Fibroblast of skin of right biceps (primary cell): Measurements from ENCODE around the gene NOC3L.

ENCODE experiments used
- DNase-seq: peaks from one replicate; pipeline ENCODE4 v3.0.0-alpha.2; 2013

The NOC3L gene

DNA sequence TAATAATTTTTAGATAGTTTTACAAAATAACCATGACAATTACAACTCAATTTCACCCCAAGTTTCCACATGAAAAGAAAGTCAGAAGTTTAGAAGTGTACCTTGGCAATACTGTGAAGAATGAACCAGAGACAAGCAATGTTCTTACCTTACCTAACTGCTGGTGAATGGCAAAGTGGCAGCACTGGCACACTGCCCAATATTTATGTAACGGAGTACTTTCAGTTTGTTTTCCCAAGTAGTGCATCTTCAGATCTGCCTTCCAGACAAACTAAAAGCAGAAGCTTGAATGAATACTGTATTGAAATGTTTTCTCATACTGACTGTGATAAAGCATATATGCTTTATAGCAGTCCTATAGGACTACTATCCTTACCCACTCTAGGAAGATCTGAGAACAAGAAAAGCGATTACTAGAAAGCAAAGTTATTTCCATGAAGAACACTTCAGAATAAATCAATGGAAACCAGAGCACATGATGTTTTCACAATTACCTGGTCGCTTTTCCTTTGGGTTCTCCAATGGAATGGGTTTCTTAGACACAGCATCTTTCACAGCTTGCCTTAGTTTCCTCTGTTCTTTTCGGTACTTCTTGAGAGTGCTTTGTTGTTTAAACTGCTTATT, 1.5 kb downstream of the NOC3L start:
- DNase-seq, result no peak

DNA sequence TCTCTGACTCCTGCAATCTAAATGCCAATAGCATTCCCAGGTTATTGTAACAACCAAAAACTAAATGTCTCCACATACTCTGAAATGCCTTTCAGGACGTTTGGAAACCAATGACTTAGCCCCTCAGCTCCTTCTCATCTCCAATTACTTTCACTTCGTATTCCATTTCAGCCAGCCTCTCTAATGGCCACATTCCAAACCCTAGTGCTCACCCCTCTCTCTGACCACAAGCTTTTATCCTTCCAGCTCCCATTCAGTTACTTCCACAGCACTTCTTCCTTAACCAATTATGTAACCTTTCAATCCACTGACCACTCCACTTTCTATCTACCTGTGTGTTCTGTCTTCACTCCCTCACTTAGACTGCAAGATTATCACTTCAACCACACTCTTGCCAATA, 4.3 kb downstream of the NOC3L start:
- DNase-seq, result peak; percentile 93

DNA sequence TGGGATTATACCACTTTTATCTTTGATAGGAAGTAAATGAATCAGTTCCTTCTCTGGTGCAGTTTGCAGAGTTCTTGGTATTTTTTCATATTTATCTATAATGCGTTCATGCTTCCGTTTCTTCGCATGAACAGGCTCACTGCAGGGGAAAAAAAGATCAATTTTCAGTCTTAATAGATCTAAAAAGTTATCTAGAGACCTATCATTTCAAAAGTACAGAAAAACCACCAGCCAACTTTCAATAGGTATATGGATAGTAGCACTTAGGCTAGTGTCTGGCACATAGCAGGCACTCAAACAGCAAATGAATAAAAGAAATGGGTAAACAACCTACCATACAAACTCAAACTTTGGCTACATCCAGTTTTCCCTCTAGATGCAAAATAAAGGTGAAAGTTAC, 5.5 kb downstream of the NOC3L start:
- DNase-seq, result no peak

DNA sequence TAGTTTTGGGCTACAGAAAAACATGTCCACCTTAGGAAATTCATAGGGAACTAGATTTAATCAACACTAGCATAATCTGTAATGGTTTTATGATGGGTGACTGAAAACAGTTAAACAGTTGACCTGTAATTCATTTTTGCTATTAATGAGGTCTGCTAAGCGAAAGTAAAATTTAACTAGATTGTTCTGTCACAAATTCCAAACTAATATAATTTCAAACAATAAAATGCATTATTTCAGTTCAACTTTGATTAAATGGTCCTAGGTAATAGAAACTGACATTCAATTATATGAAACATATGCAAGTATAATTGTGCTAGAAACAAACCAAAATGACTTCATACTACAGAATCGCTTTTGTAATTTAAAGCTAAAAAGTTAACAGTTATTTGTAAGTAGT, 6.9 kb downstream of the NOC3L start:
- no peak for DNase-seq

DNA sequence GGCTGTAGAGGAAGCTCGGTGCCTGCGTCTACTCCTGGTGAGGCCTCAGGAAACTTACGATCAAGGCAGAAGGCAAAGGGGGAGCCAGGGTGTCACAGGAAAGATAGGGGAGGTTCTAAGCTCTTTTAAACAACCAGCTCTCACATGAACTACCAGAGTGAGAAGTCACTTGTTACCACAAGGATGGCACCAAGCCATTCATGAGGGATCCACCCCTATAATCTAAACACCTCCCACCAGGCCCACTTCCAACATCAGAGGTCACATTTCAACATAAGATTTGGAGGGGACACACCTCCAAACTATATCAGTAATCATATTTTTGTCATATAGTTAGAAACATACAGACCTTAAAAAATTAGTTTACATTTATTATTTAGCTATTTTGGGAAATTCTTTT, 9.4 kb downstream of the NOC3L start:
- no peak for DNase-seq

DNA sequence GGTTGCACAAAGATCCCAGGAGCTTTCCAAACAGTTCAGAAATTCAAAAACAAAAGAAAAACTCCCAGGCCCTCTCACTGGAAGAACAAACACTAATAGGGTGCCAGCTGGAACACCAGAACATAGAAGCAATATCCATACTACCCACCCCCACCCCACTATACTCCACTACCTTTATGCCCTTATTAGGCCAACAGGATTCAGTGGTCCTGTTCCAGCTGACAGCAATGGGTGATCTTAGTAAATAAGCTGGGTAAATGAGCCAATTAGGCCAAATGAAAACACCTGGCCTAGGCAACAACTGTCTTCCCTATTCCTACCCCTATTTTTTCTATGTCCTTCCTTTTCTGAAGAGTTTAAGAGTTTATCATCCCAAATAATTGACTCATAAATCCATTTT, 11.7 kb downstream of the NOC3L start:
- DNase-seq, result no peak

DNA sequence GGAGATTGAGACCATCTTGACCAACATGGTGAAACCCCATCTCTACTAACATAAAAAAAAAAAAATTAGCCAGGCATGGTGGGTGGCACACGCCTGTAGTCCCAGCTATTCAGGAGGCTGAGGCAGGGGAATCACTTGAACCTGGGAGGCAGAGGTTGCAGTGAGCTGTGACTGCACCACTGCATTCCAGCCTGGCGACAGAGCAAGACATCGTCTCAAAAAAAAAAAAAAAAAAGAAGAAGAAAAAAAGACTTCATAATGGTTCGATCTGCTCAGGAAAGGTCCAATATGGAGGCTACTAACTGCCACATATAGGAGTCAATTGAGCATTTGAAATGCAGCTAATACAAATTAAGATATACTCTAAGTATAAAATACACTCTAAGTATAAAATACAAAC, 12.2 kb downstream of the NOC3L start:
- DNase-seq, result peak; percentile 24

DNA sequence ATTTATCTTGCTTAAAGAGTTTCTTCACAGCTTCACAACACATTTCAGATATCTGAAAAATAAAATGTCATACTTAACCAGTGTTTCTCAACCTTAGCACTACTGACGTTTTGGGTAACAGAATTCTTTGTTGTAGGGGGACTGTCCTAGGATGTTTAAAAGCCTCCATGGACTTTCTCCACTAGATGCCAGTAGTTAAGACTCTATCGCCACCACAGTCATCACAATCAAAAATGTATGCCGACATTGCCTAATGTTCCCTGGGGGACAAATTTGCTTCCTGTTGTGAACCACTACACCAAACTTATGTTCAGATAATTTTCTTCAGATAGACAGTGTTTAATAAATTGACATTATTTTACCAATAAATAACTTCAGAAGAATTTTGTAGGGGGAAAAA, 13.4 kb downstream of the NOC3L start:
- no peak for DNase-seq

DNA sequence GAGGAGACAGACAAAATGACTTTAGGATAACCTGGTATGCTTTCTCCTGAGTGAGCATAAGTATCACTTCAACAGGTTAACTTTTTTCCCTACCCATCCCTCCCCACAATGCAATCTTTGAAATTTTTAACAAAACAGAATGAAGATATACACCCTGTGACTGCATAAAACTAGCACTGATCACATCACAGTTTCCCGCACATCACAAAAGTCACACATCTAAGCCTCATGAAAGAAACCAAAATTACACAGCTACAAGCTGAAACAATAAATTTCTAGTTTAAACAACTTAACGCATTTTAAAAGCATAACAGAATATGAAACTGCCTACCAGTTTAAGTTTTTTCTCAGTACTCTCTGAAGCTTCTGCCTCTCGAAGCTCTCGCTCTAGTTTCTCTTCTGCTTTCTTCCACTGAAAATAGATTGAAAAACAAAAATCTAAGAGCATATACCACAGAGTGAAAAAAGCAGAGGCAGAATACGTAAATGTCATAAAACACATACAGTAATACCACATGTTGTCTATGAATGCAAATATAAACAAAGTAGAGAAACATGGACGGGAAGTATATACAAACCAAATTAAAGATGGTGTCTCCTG, 18.1 kb downstream of the NOC3L start:
- no peak for DNase-seq

DNA sequence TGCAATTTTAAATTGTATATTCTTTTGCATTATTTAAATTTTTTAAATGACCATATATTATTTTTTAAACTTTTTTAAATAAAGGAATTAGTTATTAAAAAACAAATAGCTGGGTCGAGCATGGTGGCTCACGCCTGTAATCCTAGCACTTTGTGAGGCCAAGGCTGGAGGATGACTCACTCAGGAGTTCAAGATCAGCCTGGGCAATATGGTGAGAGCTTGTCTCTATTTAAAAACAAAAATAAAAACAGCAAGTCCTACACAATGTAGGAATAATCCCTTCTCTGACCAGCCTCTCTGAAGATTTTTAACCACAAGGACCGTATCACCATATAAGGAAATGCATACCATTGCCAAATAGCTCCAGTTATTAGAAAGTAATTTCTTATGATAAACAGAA, 19.6 kb downstream of the NOC3L start:
- no peak for DNase-seq

DNA sequence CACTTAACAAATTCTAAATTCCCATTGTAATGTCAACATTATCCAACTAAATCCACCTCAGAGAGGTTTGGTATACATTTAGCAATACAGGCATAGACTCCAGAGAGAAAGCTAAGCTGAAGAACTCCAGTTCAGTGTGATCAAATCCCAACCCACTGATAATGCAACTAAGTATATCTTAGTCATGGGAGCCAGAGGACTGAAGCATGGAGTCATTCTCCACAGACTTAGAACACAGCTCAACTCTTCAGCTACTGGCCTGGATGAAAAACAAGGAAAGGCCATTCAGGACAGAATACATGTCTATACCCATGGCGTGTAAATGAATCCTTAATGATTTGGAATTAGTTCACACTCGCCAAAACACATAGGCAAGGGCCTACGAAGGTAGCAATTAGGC, 27.9 kb downstream of the NOC3L start:
- no peak for DNase-seq

DNA sequence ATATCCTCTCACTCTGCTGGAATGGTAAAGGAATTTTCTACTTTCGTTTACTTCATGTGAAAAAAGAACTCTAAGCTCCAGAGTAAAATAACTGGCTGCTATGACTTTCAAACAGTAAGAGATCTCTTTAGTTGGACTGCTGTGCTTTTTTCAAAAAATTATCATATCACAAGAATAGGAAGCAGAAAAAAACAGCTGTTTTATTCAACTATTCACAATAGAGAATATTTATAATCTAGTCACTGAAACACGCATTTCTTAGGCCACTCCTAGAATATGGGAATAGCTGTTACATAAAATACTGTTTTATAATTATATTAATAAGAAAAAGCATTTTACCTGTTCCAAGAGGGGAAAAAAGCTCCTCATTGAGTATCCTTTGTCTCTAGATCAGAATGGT, 29.7 kb downstream of the NOC3L start:
- DNase-seq, result no peak

DNA sequence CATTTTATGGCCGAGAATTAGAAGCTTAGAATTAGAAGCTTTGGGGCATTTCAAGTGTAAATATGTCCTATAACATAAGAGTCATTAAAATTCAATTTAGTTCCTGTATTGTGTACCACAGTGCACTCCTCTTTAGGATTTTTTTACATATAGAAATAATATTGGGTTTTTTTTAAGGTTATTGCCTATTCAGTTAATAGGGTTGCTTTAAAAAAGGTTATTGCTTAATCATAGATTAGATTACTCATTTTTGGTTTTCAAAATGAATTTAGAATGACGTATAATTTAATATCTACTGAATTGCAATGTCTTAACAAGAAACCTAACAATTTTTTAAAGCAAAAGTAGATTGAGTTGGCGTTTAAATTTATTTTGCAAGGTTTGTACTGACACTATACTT, 34.1 kb downstream of the NOC3L start:
- DNase-seq, result no peak

DNA sequence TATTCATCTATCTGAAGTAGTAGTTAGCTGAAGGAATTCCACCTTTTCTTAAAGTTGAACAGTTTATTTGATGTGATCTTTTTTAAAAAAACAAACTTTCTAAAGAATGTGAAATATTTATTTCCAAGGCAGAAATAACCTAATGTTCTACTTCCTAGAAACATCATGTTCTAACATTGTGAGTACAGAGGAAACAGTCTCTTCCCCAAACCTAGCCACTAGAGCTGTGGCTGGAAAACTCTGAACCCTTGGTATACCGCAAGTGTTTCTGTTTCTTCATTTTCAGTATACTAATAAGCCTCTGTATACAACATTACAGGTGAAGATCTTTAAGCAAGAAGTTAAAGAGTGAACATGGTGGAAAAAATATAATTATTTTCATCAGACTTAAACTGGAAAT, 35.1 kb downstream of the NOC3L start:
- DNase-seq, result no peak

DNA sequence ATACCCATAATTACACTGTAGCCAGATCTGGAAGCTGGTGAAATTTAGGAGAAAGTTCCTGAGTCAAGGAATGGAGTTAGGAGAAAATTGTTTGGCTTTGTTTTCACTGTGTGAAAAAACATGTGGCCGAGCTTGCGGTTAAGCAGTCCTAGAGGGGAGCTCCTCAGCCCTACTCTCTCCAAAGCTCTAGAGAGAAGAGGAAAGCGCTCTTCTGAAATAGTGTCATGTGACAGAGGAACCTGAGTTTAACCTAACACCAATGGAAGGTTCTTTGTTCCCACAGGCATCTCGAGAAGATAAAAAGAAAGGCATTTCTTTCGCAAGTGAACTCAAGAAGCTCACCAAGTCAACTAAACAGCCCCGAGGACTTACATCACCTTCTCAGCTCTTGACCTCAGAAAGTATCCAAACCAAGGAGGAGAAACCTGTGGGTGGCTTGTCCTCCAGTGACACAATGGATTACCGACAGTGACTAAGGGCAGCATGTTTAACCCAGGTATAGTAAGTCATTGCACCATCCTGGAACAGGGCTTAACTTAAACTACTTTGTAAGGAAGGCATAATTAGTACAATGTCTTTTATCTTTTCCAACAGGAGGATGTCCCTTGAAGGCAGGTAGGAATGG, 38.0 kb downstream of the NOC3L start:
- DNase-seq, result no peak

DNA sequence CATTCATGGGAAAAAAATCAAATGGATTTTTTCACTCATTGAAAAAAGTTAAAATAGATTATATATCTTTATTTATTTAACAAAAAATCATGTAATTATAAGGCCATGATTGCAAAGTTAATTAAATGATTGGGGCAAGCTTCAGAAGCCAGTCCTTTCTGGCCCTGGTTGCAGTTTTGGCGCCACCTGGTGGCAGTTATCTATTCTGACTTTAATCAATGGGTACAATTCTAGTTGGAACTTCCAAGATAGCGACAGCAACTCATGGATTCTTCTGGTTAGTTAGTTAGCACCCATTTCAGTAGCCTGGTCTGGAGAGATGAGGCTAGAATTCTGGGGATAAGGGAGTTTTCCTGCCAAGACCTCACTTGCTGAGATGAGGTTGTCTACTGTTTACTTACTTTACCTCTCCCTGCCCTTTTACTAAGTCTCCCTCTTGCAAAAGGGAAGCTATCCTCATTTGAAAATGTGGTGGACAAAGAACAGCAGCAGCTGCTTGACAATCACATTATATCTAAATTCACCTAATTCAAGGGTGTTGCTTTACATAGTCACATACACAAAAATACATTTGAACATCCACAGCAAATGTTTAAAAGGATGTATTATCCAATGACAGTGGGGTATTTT, 42.3 kb downstream of the NOC3L start:
- DNase-seq, result peak; percentile 50

DNA sequence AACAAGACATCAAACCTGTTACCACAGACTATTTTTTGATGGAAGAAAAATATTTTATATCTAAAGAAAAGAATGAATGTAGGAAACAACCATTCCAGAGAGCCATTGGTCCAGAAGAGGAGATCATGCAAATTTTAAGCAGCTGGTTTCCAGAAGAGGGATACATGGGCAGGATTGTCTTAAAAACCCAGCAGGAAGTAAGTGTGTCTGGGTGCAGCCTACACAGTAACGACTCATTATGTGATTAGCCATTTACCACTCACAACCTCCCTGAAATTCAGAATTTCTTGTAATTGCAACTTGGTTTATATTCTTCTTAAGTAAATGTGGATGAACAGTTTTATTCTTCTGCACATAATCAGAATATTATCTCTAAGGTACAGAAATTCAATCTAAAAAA, 46.2 kb downstream of the NOC3L start:
- no peak for DNase-seq

DNA sequence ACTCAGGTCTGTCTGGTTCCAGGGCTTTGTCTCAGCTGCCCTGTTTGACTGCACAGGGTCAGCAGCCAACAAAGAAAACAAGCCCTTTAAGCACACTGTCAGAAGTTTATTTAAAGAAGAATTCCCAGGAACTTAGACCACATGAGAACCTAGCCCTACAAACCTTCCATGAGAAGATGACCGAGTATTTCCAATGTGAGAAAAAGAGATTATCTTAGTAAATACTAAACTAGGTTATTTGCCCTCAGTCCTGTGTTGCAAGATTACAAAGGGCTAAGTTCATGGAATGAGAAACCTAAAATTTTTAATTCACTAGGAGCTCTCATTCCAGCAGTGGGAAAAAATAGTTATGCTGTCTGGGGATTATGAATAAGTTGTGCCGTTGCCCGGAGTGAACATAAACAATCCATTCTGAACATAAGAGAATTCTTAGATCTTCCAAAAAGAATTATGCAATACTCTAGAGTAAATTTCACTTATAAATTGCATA, 46.7 kb downstream of the NOC3L start:
- peak; percentile 77 for DNase-seq

DNA sequence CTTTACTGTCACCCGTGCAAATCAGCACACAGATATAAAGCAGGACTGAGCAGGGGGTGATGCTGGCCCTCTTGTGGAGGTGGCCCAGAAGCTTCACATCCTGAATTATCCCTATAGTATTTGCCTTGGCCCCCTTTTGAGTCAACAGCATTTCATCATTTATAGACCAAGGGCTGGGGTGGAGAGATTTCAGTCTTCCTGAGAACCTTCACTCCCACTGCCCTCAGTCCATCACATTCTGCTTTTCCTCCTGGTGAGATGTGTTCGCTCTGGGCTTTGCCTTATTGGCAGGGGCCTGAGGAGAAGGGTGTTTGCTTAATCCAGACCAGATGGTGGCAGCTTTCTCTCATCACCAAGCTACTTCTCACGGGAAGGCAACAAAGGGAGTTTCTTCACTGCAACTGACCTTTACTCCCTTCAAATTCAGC, 47.7 kb downstream of the NOC3L start:
- peak; percentile 53 for DNase-seq

DNA sequence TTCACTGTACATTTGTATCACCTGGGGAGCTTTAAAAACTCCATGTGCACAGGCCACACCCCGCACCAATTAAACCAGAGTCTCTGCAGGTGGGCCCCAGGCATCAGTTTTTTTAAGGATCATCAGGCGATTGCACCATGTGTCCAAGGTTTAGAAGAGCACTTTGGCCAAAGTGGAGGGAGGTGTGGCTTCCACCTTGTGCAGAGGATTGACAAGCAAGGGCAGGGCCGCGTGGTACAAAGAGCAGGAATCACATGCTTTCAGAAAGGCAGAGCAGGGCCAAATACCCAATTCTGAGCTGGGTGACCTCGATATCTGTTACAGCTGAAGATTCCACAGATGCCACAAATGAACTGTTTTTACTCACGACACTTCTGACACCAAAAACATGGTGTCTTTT, 52.4 kb downstream of the NOC3L start:
- DNase-seq, result no peak

DNA sequence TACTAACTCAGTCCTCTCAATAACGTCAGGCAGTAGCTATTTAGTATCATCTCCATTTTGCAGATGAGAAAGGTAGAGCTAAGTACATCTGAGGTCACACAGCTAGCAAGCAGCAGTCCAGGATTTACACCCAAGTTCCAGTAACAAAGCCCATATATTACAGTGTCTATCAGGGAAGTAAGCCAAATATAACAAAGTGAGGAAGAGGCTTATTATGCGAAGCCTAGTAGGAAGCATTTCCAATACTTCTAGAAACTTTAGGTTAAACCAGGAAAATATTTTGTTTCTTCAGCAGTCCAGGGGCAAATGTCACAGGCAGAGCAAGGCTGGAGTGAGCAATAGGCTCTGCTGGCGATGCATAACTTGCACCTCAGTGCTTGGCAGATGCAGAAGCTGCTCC, 53.9 kb downstream of the NOC3L start:
- DNase-seq, result peak; percentile 39

DNA sequence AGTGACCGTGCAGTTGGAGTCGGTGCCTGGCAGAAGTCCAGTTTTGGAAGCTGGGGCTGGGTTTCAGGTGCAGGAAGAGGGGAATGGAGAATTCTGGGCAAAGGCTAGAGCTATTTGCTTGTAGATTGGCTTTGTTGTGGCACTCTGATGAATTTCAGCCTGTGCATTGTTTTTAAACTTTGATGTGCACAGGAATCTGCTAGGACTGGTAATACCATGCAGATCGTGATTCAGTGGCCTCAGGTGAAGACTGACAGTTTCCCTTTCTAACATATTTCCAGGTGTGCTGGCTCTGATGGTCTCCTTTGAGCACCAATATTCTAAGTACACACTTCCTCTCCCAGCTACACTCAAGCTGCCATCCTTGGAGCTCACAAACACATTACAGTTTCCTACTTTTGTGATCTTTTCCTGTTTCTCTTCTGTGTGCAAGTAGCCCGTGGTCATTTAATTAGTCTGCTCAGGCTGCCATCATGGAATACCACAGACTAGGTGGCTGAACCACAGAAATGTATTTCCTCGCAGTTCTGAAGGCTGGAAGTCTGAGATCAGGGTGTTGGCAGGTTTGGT, 55.6 kb downstream of the NOC3L start:
- DNase-seq, result peak; percentile 16

DNA sequence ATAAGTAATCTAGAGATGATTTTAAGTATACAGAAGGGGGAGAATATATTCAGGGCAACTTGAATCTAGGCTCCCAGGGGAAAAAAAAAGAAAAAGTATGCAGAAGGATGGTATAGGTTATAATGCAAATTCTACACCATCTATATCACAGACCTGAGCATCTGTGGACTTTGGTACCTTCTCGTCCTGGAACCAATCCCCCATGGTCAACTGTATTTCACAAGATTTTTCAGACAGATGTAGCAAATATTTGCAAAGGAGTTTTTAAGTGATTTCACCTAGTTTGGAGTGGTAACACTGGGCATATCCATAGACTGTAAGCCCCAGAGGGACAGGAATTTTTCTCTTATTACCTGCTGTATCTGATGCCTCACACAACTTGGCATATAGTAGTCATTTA, 58.8 kb downstream of the NOC3L start:
- DNase-seq, result no peak

DNA sequence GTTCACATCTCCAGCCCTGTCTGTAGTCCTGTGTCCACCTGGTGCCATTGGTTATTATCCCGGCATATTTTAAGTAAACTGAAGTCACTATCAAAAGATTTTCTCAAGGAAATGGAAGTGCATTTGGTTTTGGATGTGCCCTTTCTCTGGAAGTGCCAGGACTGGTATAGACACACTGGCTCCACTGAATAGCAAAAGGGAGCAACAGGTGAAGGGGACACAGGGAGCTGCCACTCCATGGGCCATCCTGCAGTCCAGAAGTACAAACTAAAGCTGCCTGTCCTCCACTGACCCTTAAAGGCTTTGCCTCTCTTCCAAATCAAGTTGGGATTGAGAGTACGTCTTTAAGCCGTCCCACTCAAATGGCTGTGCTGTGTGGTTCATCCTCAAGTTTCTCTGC, 62.7 kb downstream of the NOC3L start:
- DNase-seq, result no peak
